Vagina (tissue), 2 donors: Measurements from ENCODE around the gene CHN2.

Experiments used
- CTCF ChIP-seq, 3 experiments: fragments of 450-650 bp in 2 of 3; fragments of 200-600 bp in 1 of 3; sonication (generic) in 1 of 3; IDR thresholded peaks; one replicate each; pipeline ENCODE4 v1.5.1; 2017 to 2019; ENCODE audit warnings: antibody characterized with exemption in 3 of 3, mild to moderate bottlenecking in 2 of 3, moderate library complexity in 2 of 3
- POLR2AphosphoS5 ChIP-seq, 2 donors: sonication (generic); formaldehyde crosslinking; IDR thresholded peaks; one replicate each; pipeline ENCODE4 v1.9.0; 2017; ENCODE audit warnings: antibody characterized with exemption in 2 of 2, mild to moderate bottlenecking in 2 of 2, low read depth in 1 of 2; ENCODE audit not compliant: insufficient read depth in 1 of 2

- TF ChIP-seq CTCF (IDR thresholded peaks at IDR 0.05) = no peak
- TF ChIP-seq POLR2AphosphoS5 (IDR thresholded peaks at IDR 0.05; ENCODE audit: insufficient read depth in 1 of 2, low read depth in 1 of 2) = no peak
Observed at GRCh38 chr7:29510028-29510427, 315.5 kb downstream of the CHN2 start.
